SK-N-SH treated with all-trans-retinoic acid at 6 μM for 48 hours (cell line): ENCODE measurements around the gene CCDC78.

ENCODE experiments used
- ATAC-seq: fragments of 200-7000 bp; cut with Tn5 transposase; 3 replicates; pipeline ENCODE4 v1.9.1; 2020; ENCODE audit warnings: mild to moderate bottlenecking, moderate library complexity
- ARNTL ChIP-seq: fragments of 450-650 bp; formaldehyde crosslinking; IDR thresholded peaks from 2 replicates; pipeline ENCODE4 v1.5.0; 2020; ENCODE audit warnings: low read depth, mild to moderate bottlenecking, moderate library complexity, borderline replicate concordance
- BACH2 ChIP-seq: fragments of 250-450 bp; sonication (Bioruptor Pico); IDR thresholded peaks from 2 replicates; pipeline ENCODE4 v1.9.0; 2021; ENCODE audit warnings: mild to moderate bottlenecking, borderline replicate concordance
- CREB5 ChIP-seq: fragments of 250-450 bp; sonication (Bioruptor Pico); IDR thresholded peaks from 2 replicates; pipeline ENCODE4 v1.5.1; 2020; ENCODE audit warnings: low read depth, mild to moderate bottlenecking, moderate library complexity
- CSDC2 ChIP-seq: fragments of 250-450 bp; sonication (Bioruptor Pico); IDR thresholded peaks from 2 replicates; pipeline ENCODE4 v1.5.0; 2020; ENCODE audit warnings: mild to moderate bottlenecking, moderate library complexity
- CSRNP3 ChIP-seq: fragments of 250-450 bp; sonication (Bioruptor Pico); IDR thresholded peaks from 2 replicates; pipeline ENCODE4 v1.5.1; 2021; ENCODE audit warnings: mild to moderate bottlenecking, moderate library complexity
- ESRRG ChIP-seq: fragments of 250-450 bp; sonication (Bioruptor Pico); IDR thresholded peaks from 2 replicates; pipeline ENCODE4 v1.6.1; 2021; ENCODE audit warnings: mild to moderate bottlenecking
- GLIS3 ChIP-seq: fragments of 250-450 bp; sonication (Bioruptor Pico); IDR thresholded peaks from 2 replicates; pipeline ENCODE4 v1.5.0; 2020; ENCODE audit warnings: mild to moderate bottlenecking, moderate library complexity
- ISL1 ChIP-seq: fragments of 250-450 bp; sonication (Bioruptor Pico); IDR thresholded peaks from 2 replicates; pipeline ENCODE4 v2.1.2; 2022; ENCODE audit warnings: mild to moderate bottlenecking, moderate library complexity
- OSR1 ChIP-seq: fragments of 250-450 bp; sonication (Bioruptor Pico); IDR thresholded peaks from 2 replicates; pipeline ENCODE4 v1.8.0; 2022; ENCODE audit warnings: moderate library complexity, mild to moderate bottlenecking, inconsistent platforms
- PATZ1 ChIP-seq: fragments of 250-450 bp; sonication (Bioruptor Pico); IDR thresholded peaks from 2 replicates; pipeline ENCODE4 v1.8.0; 2020; ENCODE audit warnings: mild to moderate bottlenecking, moderate library complexity, borderline replicate concordance
- POU6F1 ChIP-seq: fragments of 250-450 bp; sonication (Bioruptor Pico); IDR thresholded peaks from 2 replicates; pipeline ENCODE4 v1.8.0; 2021; ENCODE audit warnings: low read depth, mild to moderate bottlenecking, moderate library complexity, borderline replicate concordance
- PPARA ChIP-seq: fragments of 250-450 bp; sonication (Bioruptor Pico); IDR thresholded peaks from 2 replicates; pipeline ENCODE4 v1.5.0; 2020; ENCODE audit warnings: mild to moderate bottlenecking, borderline replicate concordance
- RARB ChIP-seq: fragments of 250-450 bp; sonication (Bioruptor Pico); IDR thresholded peaks from 2 replicates; pipeline ENCODE4 v1.8.0; 2021; ENCODE audit warnings: mild to moderate bottlenecking, moderate library complexity
- SNAI2 ChIP-seq: fragments of 250-450 bp; sonication (Bioruptor Pico); IDR thresholded peaks from 2 replicates; pipeline ENCODE4 v1.5.0; 2020; ENCODE audit warnings: mild to moderate bottlenecking, moderate library complexity
- TCF4 ChIP-seq: fragments of 250-450 bp; sonication (Bioruptor Pico); IDR thresholded peaks from 2 replicates; pipeline ENCODE4 v1.8.0; 2021; ENCODE audit warnings: mild to moderate bottlenecking, moderate library complexity, borderline replicate concordance
- TOX ChIP-seq: fragments of 250-450 bp; sonication (Bioruptor Pico); IDR thresholded peaks from 2 replicates; pipeline ENCODE4 v1.8.0; 2021; ENCODE audit warnings: mild to moderate bottlenecking, moderate library complexity, borderline replicate concordance
- TSHZ2 ChIP-seq: fragments of 250-450 bp; sonication (Bioruptor Pico); IDR thresholded peaks from 2 replicates; pipeline ENCODE4 v1.5.0; 2020; ENCODE audit warnings: mild to moderate bottlenecking, moderate library complexity
- ZC3H10 ChIP-seq: fragments of 250-450 bp; sonication (Bioruptor Pico); IDR thresholded peaks from 2 replicates; pipeline ENCODE4 v1.5.1; 2021; ENCODE audit warnings: mild to moderate bottlenecking, moderate library complexity
- ZFP3 ChIP-seq: fragments of 250-450 bp; sonication (Bioruptor Pico); IDR thresholded peaks from 2 replicates; pipeline ENCODE4 v1.5.0; 2020; ENCODE audit warnings: mild to moderate bottlenecking, moderate library complexity
- ZNF565 ChIP-seq: fragments of 450-650 bp; formaldehyde crosslinking; conservative IDR thresholded peaks from 2 replicates; pipeline ENCODE4 v1.5.0; 2020; ENCODE audit warnings: low read depth, mild to moderate bottlenecking, moderate library complexity
- ZNF70 ChIP-seq: fragments of 450-650 bp; formaldehyde crosslinking; IDR thresholded peaks from 2 replicates; pipeline ENCODE4 v1.5.0; 2020; ENCODE audit warnings: mild to moderate bottlenecking, moderate library complexity
- ZNF8 ChIP-seq: fragments of 450-650 bp; formaldehyde crosslinking; IDR thresholded peaks from 2 replicates; pipeline ENCODE4 v1.5.0; 2020; ENCODE audit warnings: mild to moderate bottlenecking, moderate library complexity

The CCDC78 gene

GRCh38 chr16:711548-712320, 14.5 kb downstream of the CCDC78 start:
- ATAC-seq = peak; percentile 65
- TF ChIP-seq CSRNP3 = no peak
- TF ChIP-seq GLIS3 = no peak
- TF ChIP-seq CREB5 = no peak
- TF ChIP-seq OSR1 (CRISPR knock-in tag) = no peak
- TF ChIP-seq TCF4 (CRISPR knock-in tag) = no peak
- TF ChIP-seq PATZ1 = no peak
- no peak for TF ChIP-seq ZNF565
- no peak for TF ChIP-seq CSDC2 (CRISPR knock-in tag)
- no peak for TF ChIP-seq RARB (CRISPR knock-in tag)
- no peak for TF ChIP-seq ZNF8 (CRISPR knock-in tag)
- TF ChIP-seq PPARA = no peak
- no peak for TF ChIP-seq ZFP3
- TF ChIP-seq ESRRG (CRISPR knock-in tag) = no peak
- TF ChIP-seq SNAI2 (CRISPR knock-in tag) = no peak
- no peak for TF ChIP-seq BACH2 (CRISPR knock-in tag)
- no peak for TF ChIP-seq TOX (CRISPR knock-in tag)
- no peak for TF ChIP-seq ZC3H10 (CRISPR knock-in tag)
- no peak for TF ChIP-seq ARNTL (CRISPR knock-in tag)

- TF ChIP-seq ISL1 (CRISPR knock-in tag) = no peak
- TF ChIP-seq CSRNP3 = no peak
- TF ChIP-seq CREB5 = no peak
- TF ChIP-seq ESRRG (CRISPR knock-in tag) = no peak
- no peak for TF ChIP-seq ZNF70 (CRISPR knock-in tag)
- TF ChIP-seq ZC3H10 (CRISPR knock-in tag) = no peak
- TF ChIP-seq ZFP3 = no peak
- TF ChIP-seq RARB (CRISPR knock-in tag) = no peak
- no peak for ATAC-seq
These were observed 15.2 kb downstream of the CCDC78 start for GRCh38 chr16:711084-711483.

- TF ChIP-seq TCF4 (CRISPR knock-in tag) (no peak), POU6F1 (CRISPR knock-in tag) (no peak), ARNTL (CRISPR knock-in tag) (no peak), OSR1 (CRISPR knock-in tag) (no peak), RARB (CRISPR knock-in tag) (no peak), BACH2 (CRISPR knock-in tag) (no peak), ZC3H10 (CRISPR knock-in tag) (no peak), ZNF70 (CRISPR knock-in tag) (no peak), CSRNP3 (no peak), TSHZ2 (no peak), PPARA (no peak), ESRRG (CRISPR knock-in tag) (no peak), ZFP3 (no peak), TOX (CRISPR knock-in tag) (no peak), GLIS3 (no peak)
- TF ChIP-seq, all 23 proteins: peak for 0
- no peak for ATAC-seq
These were observed 15.7 kb downstream of the CCDC78 start for GRCh38 chr16:710500-711075.
